ENCODE measurements around the gene MCM9.

- TF ChIP-seq ZNF37A (tag by site-specific recombination; IDR thresholded peaks at IDR 0.05) = no peak
- no peak for TF ChIP-seq CTCF (tag by site-specific recombination; IDR thresholded peaks at IDR 0.05)
- no peak for TF ChIP-seq ZNF350 (tag by site-specific recombination; IDR thresholded peaks at IDR 0.05)
Observed at GRCh38 chr6:118971682-118972081, 36.7 kb upstream of the MCM9 start.
